AG08396 (cell line): ENCODE data around the gene SUSD3.

Experiments
- DNase-seq: peaks from one replicate; pipeline ENCODE4 v3.0.0; 2012; ENCODE audit warnings: low spot score, mixed read lengths

Gene SUSD3

GRCh38 chr9:93123561-93124283, 65.2 kb downstream of the SUSD3 start:
- no peak for DNase-seq

- DNase-seq, result no peak
Observed at GRCh38 chr9:93124793-93125192, 66.3 kb downstream of the SUSD3 start.

DNA sequence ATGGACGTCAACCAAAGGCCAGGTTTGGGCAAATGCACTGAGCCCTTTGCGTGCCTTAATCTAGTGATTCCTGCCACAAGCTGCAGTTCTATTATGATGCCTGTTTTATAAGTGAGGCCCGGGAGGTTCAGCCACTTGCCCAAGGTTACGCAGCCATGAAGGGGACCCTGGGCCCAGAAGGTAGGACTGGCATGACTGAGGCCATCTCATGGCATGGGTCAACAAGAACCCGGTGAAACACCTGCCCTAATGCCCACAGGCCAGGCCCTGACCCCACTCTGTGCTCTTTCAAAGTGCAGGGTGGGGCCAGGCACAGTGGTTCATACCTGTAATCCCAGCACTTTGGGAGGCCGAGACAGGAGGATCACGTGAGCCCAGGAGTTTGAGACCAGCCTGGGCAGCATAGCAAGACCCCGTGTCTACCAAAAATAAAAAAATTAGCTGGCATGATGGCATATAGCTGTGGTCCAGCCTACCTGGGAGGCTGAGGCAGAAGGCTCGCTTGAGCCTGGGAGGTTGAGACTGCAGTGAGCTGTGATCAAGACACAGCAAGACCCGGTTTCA, 66.9 kb downstream of the SUSD3 start:
- DNase-seq, result no peak

DNA sequence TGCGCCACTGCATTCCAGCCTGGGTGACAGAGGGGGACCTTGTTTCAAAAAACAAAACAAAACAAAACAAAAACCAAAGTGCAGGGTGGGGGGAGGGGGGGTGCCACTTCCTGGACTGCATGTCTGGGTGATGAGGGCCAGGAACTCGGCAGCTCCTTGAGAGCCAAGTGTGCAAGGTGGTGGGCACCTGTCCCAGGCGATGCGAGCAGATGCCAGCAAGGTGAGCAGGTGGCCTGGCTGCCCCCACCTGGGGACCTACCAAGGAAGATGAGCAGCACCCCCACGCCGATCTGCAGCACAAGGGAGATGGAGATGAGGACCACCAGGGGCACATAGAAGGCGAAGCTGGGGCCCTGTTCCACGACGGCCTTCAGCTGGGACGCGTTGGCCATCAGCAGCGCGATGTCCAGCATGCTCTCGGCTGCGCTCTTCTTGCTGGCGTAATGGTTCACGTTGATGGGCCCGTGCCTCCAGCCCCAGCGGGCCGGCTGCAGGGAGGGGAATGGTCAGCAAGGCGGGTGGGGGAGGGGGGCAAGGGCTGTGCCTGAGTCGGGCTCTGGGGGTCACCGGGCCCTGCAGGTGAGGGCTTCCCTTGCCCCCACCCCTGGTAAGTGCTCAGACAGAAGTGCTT, 67.8 kb downstream of the SUSD3 start:
- no peak for DNase-seq

DNA sequence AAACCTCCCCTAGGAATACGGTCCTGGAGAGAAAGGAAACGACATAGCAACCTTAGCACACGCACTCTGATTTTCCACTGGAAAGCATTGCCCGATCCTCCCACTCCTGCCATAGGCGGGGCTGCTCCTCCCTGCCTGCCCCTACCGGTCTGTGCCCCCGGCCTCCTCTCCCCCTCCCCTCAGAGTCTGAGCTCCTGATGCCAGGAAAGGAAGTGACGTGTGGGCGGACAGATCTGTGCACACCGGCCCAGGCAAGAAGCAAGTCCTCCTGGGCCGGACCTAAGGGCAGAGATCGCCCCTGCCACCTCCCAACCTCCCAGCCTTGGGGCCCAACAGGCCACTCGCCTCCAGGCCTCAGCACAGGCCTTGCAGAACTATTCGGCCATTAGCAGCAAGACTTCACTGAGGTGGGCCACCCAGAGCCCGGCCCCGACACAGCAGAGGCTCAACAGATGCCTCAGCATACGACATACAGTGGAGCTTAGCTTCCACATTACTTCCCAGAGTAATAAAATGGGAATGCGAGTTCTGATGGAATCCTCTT, 68.4 kb downstream of the SUSD3 start:
- no peak for DNase-seq

- DNase-seq, result no peak
Observed at GRCh38 chr9:93127395-93127911, 69.0 kb downstream of the SUSD3 start.

GRCh38 chr9:93128011-93128714, 69.7 kb downstream of the SUSD3 start:
- no peak for DNase-seq

GRCh38 chr9:93128715-93129224, 70.3 kb downstream of the SUSD3 start:
- DNase-seq, result no peak

DNA sequence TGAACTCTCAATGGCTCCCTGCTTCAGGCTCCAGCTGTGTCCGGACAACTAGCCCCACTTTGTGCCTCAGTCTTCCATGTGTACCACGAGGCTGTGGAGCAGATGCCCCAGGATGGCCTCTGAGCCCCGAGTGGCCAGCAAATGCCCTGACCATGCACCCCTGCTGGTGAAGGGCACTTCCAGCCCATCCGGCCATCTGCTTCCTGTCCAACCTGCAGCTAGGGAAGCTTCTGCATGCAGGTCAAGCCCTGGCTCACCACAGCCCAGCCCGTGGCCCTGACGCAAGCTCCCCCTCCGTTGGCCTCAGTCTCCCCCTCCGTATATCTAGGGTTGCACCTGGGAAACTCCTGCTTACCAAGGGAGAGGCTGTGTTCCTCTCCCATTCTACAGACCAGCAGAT, 70.8 kb downstream of the SUSD3 start:
- no peak for DNase-seq

GRCh38 chr9:93129691-93130500, 71.4 kb downstream of the SUSD3 start:
- no peak for DNase-seq

- no peak for DNase-seq
Observed at GRCh38 chr9:93130861-93131481, 72.5 kb downstream of the SUSD3 start.

- DNase-seq, result no peak
Observed at GRCh38 chr9:93131599-93132286, 73.2 kb downstream of the SUSD3 start.

GRCh38 chr9:93132287-93132927, 73.9 kb downstream of the SUSD3 start:
- DNase-seq, result peak; percentile 66

DNA sequence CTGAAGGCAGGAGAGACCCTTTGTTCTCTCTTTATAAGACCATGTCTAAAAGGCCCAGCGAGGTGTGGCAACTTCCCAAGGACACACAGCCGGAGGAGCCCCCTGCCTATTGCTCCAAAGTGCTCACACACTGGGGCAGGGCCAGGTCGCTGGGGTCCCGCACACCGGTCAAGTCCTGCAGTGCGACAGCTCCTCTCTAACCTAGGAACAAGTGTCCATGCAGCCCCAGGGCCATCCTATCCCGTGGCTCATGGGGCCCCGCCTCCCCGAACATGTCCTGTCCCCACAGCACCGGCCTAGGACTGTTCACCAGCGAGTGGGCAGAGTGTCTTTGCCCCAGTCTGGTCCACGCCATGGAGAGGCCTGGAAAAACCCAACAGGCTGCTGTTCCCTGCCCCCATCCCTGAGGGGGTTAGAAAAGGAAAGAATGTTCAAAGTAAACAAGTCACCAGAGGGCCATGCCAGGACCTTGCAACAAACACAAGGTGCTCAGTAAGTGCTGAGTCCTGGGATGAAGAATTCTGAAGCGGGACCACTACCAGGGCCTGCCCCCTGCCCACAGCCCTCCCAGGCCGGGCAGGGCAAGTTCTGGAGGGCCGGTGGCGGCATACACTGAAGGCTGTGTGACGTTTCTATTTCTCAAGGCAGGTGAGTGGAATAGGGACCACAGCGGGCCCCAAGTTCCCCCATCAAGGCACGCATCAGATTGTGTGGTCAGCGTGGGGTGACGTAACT, 74.6 kb downstream of the SUSD3 start:
- DNase-seq, result peak; percentile 65

DNA sequence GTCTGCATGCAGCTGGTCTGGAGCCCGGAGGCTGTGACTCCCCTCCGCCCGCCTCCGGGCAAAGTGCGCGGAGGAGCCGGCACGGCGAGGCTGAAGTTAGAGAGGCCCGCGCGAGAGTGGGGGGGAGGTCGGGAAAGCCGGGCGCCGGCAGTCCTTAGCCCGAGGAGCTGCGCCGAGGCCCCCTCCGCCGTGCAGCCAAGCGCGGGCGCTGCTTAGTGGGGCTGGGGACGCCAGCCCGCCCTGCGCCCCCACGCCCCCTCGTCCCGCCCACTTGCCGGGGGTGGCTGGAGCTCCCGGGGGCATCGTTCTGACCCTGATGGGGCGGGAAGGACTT, 75.1 kb downstream of the SUSD3 start:
- DNase-seq, result peak; percentile 93

GRCh38 chr9:93134015-93134739, 75.7 kb downstream of the SUSD3 start, which contains the start of gene NINJ1:
TSS of gene NINJ1 (minus strand) at chr9:93134251. CDS start at chr9:93134217, 34 bp downstream.
- DNase-seq, result peak; percentile 96
